Right kidney (tissue), 1 donor: ENCODE data around the gene WDR27.
"Not testable (repeated sequence)": the region's sequence is repeated elsewhere in the genome, so short reads cannot be mapped to it uniquely, and the experiment has no call there.

Experiments
- DNase-seq: peaks from one replicate; pipeline ENCODE4 v3.0.0-alpha.2; 2016

Gene WDR27

DNA sequence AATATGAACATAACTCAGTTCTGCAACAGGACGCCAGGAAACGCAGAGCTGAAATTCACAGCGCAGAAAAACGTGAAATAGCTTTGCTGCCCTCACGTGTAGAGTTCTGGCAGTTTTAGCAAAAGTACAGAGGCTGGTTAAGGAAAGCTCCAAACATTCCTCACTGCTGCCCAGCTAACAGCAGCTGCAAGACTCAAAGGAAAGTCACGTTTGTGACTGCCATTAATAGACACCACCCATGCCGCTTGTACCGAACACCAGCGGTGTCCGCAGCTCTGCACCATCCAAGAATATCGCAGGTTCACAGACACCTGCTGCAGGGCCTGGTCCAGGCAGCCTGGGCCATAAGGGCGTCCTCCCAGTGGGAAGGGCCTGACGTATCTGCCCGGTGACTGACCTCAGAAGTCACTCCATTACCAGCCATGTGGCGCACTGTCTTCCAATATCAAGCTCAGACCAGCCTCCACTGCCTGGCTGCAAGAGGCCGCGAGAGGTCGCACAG is 61.4 kb downstream of the WDR27 start:
- no peak for DNase-seq

GRCh38 chr6:169639653-169640278 is 62.1 kb downstream of the WDR27 start:
- DNase-seq: no peak

GRCh38 chr6:169638915-169639314 is 62.9 kb downstream of the WDR27 start:
- DNase-seq: no peak

GRCh38 chr6:169638388-169638787 is 63.4 kb downstream of the WDR27 start:
- DNase-seq: no peak

GRCh38 chr6:169635345-169635744 is 66.5 kb downstream of the WDR27 start:
- DNase-seq: no peak

GRCh38 chr6:169632841-169633240 is 69.0 kb downstream of the WDR27 start:
- no peak for DNase-seq

GRCh38 chr6:169629256-169629655 is 72.6 kb downstream of the WDR27 start:
- no peak for DNase-seq

DNA sequence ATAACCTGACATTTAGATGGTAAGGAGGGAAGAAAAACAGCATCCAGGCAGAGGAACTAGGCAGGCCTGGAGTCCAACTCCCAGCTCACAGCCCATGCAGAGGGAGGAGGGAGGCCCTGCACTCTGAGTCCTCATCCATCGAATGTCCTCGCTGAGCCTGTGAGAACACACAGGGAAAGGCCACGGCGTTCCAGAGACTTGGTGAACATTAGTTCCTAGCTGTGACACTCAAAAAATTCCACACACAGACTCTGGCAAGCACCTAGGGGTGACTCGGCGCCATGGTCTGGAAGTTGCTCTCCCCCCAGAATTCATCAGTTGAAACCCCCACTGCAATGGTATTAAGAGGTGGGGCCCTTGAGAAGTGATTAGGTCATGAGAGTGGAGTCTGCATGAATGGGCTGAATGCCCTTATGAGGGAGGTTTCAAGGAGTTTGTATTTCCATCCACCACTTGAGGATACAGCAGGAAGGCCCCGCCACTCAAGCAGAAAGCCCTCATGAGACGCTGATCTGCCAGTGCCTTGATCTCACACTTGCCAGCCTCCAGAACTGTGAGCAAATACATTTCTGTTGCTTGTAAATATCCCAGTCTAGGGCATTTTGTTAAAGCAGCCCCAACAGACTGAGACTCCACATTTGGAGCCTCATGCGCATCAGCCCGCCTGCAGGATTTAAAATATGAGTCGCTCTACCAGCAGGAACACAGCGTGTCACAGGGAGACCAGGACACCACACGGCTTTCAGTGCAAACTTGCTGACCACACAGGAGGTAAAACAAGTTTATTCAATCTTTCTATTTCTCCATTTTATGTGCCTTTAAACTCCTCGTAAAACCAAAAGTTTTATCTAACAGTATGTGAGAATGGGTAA is 73.9 kb downstream of the WDR27 start:
- DNase-seq: no peak

DNA sequence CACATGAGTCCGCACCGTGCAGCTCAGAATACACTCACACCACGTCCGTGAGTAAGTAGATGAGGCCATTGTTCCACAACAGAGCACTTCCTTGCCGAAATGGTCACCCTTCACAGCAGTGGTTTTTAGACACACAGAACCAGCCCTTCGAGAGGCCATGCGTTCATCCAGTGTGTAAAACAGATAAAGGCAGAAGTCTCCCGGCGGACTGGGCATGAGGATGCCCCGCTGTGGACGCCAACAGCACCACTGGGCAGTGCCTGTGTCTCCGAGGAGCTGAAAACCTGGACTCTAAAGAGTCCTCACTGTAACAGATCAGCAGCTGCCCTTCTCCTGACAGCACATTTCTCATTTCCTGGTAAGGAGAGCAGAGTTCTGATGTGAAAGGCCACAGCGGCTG is 75.2 kb downstream of the WDR27 start:
- peak; percentile 24 for DNase-seq

DNA sequence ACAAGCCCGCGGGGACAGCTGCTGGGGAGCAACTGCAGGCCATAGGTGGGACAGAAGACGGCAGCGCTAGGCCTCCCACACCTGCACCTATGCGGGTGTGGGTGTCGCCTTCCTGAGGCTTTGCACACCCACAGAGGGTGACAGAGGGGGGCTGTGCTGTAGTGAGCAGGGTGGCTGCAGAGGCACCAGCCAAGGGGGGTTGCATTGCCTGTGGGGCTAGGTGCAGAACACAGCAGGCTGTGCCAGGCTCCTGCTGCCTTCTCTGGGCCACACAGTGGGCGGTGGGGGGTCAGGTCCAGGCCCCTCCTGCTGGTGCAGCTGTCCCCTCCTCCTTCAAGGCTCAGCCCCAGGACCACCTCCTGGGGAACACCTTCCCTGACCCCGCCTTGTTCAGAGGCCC is 75.7 kb downstream of the WDR27 start:
- DNase-seq: no peak

- no peak for DNase-seq
These were observed 76.5 kb downstream of the WDR27 start for GRCh38 chr6:169625376-169625775.

DNA sequence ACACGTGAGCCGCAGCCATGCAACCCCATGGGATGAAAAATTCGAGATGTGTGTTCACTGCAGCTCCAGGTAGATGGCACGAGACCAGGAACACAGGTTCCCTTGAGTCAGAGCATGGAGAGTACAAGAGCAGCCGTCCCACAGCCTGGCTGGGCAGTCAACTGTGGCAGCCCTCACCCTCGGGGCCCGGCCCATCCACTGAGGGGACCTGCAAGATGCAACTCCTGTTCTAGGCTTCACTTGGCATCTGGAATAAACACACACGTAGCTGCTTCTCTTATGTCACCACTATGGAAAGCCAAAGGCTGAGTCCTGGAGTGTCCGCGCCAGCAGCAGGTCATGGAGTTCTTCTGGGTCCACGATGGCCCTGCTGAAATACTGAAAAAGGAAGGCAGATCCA is 77.0 kb downstream of the WDR27 start:
- DNase-seq: no peak

GRCh38 chr6:169623975-169624374 is 77.9 kb downstream of the WDR27 start:
- DNase-seq: no peak

DNA sequence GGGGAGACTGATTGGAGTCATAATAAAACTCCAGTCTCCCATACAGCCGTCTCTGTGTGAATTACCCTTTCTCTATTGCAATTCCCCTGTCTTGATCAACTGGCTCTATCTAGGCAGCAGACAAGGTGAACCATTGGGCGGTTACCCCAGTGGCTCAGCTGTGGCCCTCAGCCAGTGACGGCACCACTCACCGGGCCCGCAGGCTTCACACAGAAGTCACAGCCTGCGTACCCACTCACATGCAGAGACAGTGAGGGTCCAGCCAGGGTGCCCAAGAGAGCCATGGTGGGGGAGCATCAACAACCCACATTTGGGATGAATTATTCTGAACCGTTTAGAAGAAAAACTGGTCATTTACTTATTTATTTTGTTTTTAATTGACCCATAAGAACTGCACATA is 78.5 kb downstream of the WDR27 start:
- no peak for DNase-seq

GRCh38 chr6:169622618-169623017 is 79.2 kb downstream of the WDR27 start:
- no peak for DNase-seq

DNA sequence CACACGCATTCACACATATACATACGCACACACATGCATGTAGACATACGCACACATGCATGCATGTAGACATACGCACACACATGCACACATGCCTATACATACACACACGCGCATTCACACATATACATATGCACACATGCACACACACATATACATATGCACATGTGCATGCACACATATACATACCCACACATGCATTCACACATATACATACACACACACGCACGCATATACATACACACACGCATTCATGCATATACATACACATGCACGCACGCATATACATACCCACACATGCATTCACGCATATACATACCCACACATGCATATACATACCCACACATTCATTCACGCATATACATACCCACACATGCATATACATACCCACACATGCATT is 80.5 kb downstream of the WDR27 start:
- DNase-seq: no peak

DNA sequence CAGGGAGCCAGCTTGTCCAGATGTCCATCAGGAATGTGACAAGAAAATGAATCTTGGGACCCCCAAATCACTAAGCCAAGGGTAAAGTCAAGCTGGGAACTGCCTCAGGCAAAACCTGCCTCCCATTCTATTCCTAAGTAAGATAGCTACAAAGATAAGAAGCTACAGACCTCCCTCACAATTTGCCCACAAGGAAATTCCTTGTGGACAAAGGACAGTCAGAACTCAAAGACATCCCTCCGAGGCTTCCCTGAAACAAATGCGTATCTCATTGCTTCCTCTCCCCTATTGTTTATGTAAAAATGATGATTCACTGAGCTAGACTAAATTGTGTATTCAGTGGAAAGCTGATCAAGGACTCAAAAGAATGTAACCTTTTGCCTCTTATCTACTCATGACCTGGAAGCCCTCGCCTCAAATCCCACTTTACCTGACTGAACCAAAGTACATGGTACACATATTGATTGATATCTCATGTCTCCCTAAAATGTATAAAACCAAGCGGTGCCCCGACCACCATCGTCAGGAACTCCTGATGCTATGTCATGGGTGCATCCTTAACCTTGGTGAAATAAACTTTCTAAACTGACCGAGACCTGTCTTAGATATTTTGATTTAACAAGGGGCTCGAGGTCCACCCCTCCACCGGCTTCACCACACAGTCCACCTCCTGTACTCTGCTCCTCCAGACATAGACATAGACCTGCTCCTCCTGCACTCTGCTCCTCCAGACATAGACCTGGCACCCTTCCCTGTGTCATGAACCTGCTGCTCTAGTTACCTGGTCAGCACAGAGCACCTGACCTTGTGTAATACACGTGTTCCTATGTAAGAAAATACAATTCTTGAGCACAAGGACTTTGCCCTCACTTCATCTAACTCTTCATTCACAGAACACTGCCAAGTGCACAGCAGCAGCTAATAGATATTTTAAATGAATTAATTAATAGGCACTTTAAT is 81.4 kb downstream of the WDR27 start:
- no peak for DNase-seq

DNA sequence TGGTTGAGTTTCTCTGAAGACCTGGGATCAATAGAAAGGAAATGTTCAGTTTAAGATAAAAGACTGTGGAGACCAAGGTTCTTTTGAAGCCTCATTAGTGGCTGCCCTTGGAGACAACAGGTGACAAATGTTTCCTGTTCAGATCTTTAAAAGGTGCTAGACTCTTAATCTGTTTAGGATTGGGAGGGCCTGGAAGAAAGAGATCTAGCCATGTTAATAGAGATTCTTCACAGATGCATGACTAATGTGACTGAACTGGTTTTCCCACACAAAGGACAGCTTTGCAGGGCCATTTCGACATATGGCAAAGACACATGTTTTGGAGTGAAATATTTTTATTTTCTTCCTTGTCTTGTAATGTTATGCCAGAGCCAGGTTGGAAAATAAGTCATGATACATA is 82.2 kb downstream of the WDR27 start:
- no peak for DNase-seq

- DNase-seq: no peak
These were observed 83.0 kb downstream of the WDR27 start for GRCh38 chr6:169618526-169619490.

GRCh38 chr6:169617562-169617961 is 84.3 kb downstream of the WDR27 start:
- no peak for DNase-seq

GRCh38 chr6:169608609-169609008 is 93.2 kb downstream of the WDR27 start:
- not testable (repeated sequence) for DNase-seq
